Measurements from ENCODE around the gene PRDM8. TPM values are rescaled to one million over a fixed set of nuclear protein-coding genes. Genes with fewer than 3 reads are reported as not detected.

The PRDM8 gene
- total and polyA plus RNA-seq, 2 experiments from 2014 or later: 0.65 to 1.8 TPM

- no peaks in the 10 kb centered on the region for H3K9me3 ChIP-seq (ENCODE audit: low read depth)
- no peaks in the 10 kb centered on the region for H3K9me2 ChIP-seq (replicated peaks; ENCODE audit: insufficient read depth)
- DNase-seq (ENCODE audit: low spot score): no peak
- no peak overlapping the region for H2AFZ ChIP-seq
- no peak overlapping the region for H3K4me2 ChIP-seq
- H3K4me1 ChIP-seq (ENCODE audit: insufficient read depth): no peaks in the 10 kb centered on the region
- no peaks in the 10 kb centered on the region for H3K79me2 ChIP-seq
- no peak overlapping the region for H3K4me3 ChIP-seq
- no peak for TF ChIP-seq CTCF (IDR thresholded peaks at IDR 0.05; ENCODE audit: poor library complexity)
- no peak for TF ChIP-seq EZH2phosphoT487 (IDR thresholded peaks at IDR 0.05; ENCODE audit: low read depth, severe bottlenecking, unreplicated experiment)
- no peak for TF ChIP-seq EZH2 (IDR thresholded peaks at IDR 0.05; ENCODE audit: borderline replicate concordance)
- H3K27me3 ChIP-seq: peaks cover 37% of the 10 kb centered on the region
- H3K27ac ChIP-seq: no peak overlapping the region
- no peaks in the 10 kb centered on the region for H4K20me1 ChIP-seq (ENCODE audit: insufficient read depth, poor library complexity, severe bottlenecking)
- H3K36me3 ChIP-seq (replicated peaks; ENCODE audit: insufficient read depth, low read depth): no peaks in the 10 kb centered on the region
Observed at GRCh38 chr4:80228460-80228859, 31.2 kb downstream of the PRDM8 start.

GRCh38 chr4:80229128-80229527 is 31.8 kb downstream of the PRDM8 start:
- Histone ChIP-seq H3K4me3 (no peak overlapping the region), H3K9me2 (replicated peaks; ENCODE audit: insufficient read depth) (no peaks in the 10 kb centered on the region), H3K4me2 (no peak overlapping the region), H3K4me1 (ENCODE audit: insufficient read depth) (no peaks in the 10 kb centered on the region), H3K36me3 (replicated peaks; ENCODE audit: insufficient read depth, low read depth) (no peaks in the 10 kb centered on the region), H4K20me1 (ENCODE audit: insufficient read depth, poor library complexity, severe bottlenecking) (no peaks in the 10 kb centered on the region), H3K79me2 (no peaks in the 10 kb centered on the region), H3K9me3 (ENCODE audit: low read depth) (no peaks in the 10 kb centered on the region), H3K27ac (no peak overlapping the region), H3K27me3 (peaks cover 37% of the 10 kb centered on the region), H2AFZ (no peak overlapping the region)
- DNase-seq (ENCODE audit: low spot score): no peak
- WGBS (ENCODE audit: low lambda C conversion rate, missing lambda C conversion rate): 59% methylated on average over 2 of the region's 2 CpGs
- TF ChIP-seq CTCF (IDR thresholded peaks at IDR 0.05; ENCODE audit: poor library complexity) (no peak), EZH2 (IDR thresholded peaks at IDR 0.05; ENCODE audit: borderline replicate concordance) (no peak), EZH2phosphoT487 (IDR thresholded peaks at IDR 0.05; ENCODE audit: low read depth, severe bottlenecking, unreplicated experiment) (no peak)

GRCh38 chr4:80229590-80229989 is 32.3 kb downstream of the PRDM8 start:
- no peak for DNase-seq (ENCODE audit: low spot score)
- TF ChIP-seq EZH2phosphoT487 (IDR thresholded peaks at IDR 0.05; ENCODE audit: low read depth, severe bottlenecking, unreplicated experiment) (no peak), EZH2 (IDR thresholded peaks at IDR 0.05; ENCODE audit: borderline replicate concordance) (no peak), CTCF (IDR thresholded peaks at IDR 0.05; ENCODE audit: poor library complexity) (no peak)
- Histone ChIP-seq H3K4me2 (no peak overlapping the region), H3K9me3 (ENCODE audit: low read depth) (no peaks in the 10 kb centered on the region), H3K27me3 (peaks cover 37% of the 10 kb centered on the region), H3K36me3 (replicated peaks; ENCODE audit: insufficient read depth, low read depth) (no peaks in the 10 kb centered on the region), H3K9me2 (replicated peaks; ENCODE audit: insufficient read depth) (no peaks in the 10 kb centered on the region), H4K20me1 (ENCODE audit: insufficient read depth, poor library complexity, severe bottlenecking) (no peaks in the 10 kb centered on the region), H3K27ac (no peak overlapping the region), H3K4me1 (ENCODE audit: insufficient read depth) (no peaks in the 10 kb centered on the region), H2AFZ (no peak overlapping the region), H3K4me3 (no peak overlapping the region), H3K79me2 (no peaks in the 10 kb centered on the region)
- WGBS (ENCODE audit: low lambda C conversion rate, missing lambda C conversion rate): 87% methylated on average over 2 of the region's 2 CpGs

GRCh38 chr4:80231180-80231579 is 33.9 kb downstream of the PRDM8 start:
- H3K4me2 ChIP-seq: no peak overlapping the region
- H2AFZ ChIP-seq: no peak overlapping the region
- H4K20me1 ChIP-seq (ENCODE audit: insufficient read depth, poor library complexity, severe bottlenecking): no peaks in the 10 kb centered on the region
- H3K27me3 ChIP-seq: peaks cover 31% of the 10 kb centered on the region
- H3K36me3 ChIP-seq (replicated peaks; ENCODE audit: insufficient read depth, low read depth): no peaks in the 10 kb centered on the region
- no peaks in the 10 kb centered on the region for H3K79me2 ChIP-seq
- no peaks in the 10 kb centered on the region for H3K4me1 ChIP-seq (ENCODE audit: insufficient read depth)
- DNase-seq (ENCODE audit: low spot score): no peak
- TF ChIP-seq EZH2 (IDR thresholded peaks at IDR 0.05; ENCODE audit: borderline replicate concordance) (no peak), EZH2phosphoT487 (IDR thresholded peaks at IDR 0.05; ENCODE audit: low read depth, severe bottlenecking, unreplicated experiment) (no peak), CTCF (IDR thresholded peaks at IDR 0.05; ENCODE audit: poor library complexity) (no peak)
- no peaks in the 10 kb centered on the region for H3K9me3 ChIP-seq (ENCODE audit: low read depth)
- no peaks in the 10 kb centered on the region for H3K9me2 ChIP-seq (replicated peaks; ENCODE audit: insufficient read depth)
- no peak overlapping the region for H3K27ac ChIP-seq
- WGBS (ENCODE audit: low lambda C conversion rate, missing lambda C conversion rate): 89% methylated on average over 5 of the region's 5 CpGs
- no peak overlapping the region for H3K4me3 ChIP-seq

Measured in hepatocyte (in vitro differentiated cells).